Superior temporal gyrus (tissue), 1 donor: Measurements from ENCODE around the gene CDK6.

Experiments used
- DNase-seq: peaks from one replicate; pipeline ENCODE4 v3.0.0-alpha.2; 2016; ENCODE audit errors: extremely low spot score

CDK6 gene

DNA sequence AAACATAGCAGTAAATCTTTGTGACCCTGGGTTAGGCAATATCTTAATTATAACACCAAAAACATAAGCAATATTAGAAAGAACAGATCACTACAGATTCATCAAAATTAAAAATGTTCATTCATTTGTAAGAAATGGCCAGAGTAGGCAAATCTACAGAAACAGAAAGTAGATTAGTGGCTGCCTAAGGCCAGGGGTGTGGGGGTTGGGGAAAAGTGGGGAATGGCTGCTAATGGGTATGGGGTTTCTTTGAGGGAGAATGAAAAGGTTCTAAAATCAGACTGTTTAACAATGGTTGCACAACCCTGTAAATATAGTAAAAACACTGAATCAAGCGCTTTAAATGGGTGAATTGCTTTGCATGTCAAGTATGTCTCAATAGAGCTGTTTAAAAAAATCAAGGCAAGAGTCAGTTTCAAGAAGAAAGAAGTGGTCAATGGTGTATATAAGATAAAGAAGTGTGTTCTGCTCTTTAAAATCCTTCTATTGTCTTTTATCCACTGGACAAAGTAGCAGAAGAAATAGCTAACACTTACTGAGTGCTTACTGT, 42.6 kb downstream of the CDK6 start:
- no peak for DNase-seq

GRCh38 chr7:92790992-92791391, 45.4 kb downstream of the CDK6 start:
- DNase-seq = peak; percentile 47

DNA sequence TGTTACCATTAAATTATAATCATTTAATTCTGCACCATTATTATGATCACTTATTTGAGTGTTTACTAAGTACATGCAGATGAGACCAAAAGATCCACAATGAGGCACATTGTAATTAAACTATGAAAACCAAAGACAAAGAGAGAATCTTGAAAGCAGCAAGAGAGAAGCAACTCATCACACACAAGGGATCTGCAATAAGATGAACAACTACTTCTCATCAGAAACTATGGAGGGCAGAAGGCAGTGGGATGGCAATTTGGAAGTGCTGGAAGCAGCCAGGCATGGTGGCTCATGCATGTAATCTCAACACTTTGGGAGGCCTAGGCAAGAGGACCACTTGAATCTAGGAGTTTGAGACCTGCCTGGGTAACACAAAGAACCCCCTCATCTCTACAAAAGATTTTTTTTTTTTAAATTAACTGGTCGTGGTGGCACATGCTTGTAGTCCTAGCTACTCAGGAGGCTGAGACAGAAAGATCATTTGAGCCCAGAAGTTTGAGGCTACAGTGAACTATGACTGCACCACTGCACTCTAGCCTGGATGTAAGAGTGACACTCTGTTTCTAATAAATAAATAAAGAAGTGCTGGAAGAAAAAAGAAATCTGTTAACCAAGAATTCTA, 47.7 kb downstream of the CDK6 start:
- no peak for DNase-seq

DNA sequence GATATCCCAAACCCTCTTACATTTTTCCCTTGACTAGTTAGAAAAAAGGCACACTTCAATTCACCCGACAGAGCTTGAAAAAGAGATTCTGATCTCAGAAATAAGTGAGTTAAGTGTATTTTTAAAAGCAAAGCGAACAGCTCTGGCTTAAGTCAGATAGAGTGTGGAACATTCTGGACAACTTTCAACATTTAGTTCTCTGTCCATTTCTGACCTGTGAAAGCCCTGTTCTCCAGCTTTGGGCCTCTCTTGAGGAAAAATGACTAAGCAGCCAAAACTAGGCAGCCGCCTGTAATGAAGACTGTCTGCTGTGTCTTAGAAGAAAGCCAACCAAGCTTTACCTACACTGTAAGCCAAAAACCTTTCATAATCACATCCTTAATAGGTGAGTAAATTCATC, 50.5 kb downstream of the CDK6 start:
- DNase-seq = no peak

GRCh38 chr7:92784935-92785334, 51.4 kb downstream of the CDK6 start:
- DNase-seq = no peak

GRCh38 chr7:92783260-92784201, 52.8 kb downstream of the CDK6 start:
- no peak for DNase-seq

- no peak for DNase-seq
Measured at GRCh38 chr7:92782855-92783254, 53.5 kb downstream of the CDK6 start.

- no peak for DNase-seq
Measured at GRCh38 chr7:92782236-92782635, 54.1 kb downstream of the CDK6 start.

- DNase-seq = peak; percentile 89
Measured at GRCh38 chr7:92781117-92781720, 55.2 kb downstream of the CDK6 start.

DNA sequence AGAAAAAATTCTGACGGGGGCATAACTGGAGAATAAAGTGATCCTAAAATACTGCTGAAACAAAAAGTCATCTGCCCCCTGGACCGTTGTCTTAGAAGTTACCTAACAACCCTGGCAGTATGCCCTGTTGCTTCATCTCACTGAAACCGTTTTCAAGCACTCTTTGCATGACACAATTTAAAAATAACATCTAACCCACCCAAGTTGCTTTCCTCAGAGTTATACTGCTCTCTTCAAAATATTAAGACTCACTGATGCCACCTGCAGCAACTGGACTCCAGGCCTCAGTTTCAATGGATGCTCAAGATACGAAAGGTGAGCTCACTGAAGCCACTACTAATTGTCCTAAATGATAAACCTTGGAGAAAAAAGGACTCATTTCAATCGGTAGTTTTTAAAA, 57.4 kb downstream of the CDK6 start:
- DNase-seq = no peak

GRCh38 chr7:92777993-92778392, 58.4 kb downstream of the CDK6 start:
- no peak for DNase-seq

GRCh38 chr7:92773808-92774207, 62.6 kb downstream of the CDK6 start:
- no peak for DNase-seq

DNA sequence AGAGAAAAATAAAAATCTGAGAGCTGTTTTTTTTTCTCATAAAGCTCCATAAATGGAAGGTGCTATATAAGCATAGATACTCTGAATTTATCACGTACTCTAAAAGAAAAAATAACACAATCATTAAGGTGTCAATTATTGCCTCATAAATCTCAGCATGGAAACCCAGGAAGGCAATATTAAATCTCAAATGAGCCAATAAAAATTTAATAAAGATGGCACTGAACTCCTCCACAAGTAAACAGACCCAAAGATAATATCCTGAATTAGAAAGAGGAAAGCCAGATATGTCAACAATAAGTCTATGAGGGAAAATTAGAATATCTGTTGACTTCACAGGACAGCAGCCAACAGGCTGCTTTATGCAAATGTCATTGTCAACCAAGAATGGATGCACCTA, 66.5 kb downstream of the CDK6 start:
- no peak for DNase-seq

DNA sequence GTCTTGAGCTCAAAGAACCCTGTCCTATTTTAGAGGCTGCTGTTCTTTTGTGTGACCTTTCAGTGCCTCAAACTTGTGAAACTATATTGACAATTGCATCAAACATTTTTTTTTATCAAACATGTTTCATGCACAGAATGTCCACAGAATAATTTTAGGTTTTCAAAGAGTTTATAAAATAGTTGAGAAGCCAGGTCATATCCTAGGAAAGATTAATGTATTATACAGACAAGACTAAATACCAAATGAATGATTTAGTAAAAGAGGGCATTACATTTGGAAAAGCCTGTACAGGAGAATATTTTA, 67.0 kb downstream of the CDK6 start:
- DNase-seq = peak; percentile 35

- DNase-seq = peak; percentile 72
Measured at GRCh38 chr7:92768501-92769393, 67.6 kb downstream of the CDK6 start.

GRCh38 chr7:92767437-92767836, 68.9 kb downstream of the CDK6 start:
- DNase-seq = no peak

GRCh38 chr7:92766461-92767003, 69.8 kb downstream of the CDK6 start:
- DNase-seq = peak; percentile 76

DNA sequence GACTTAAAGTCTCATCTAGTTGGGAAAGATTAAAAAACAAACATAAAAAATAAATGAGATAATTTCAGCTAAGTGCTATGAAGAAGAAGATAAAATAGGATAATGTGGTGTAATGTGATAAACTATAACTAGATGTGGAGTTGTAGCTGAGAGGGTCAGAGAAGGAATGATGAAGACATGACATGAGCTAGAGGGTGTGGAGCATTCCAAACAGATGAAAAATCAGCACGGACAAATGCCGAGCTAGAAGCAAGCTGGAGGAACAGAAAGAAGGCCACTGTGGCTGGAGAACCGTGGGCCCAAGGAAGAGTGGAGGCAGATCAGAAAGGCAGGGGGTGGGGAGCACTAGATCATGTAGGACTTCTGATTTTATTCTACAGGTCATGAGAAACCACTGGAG, 70.6 kb downstream of the CDK6 start:
- DNase-seq = no peak

GRCh38 chr7:92763636-92764423, 72.5 kb downstream of the CDK6 start:
- DNase-seq = no peak

DNA sequence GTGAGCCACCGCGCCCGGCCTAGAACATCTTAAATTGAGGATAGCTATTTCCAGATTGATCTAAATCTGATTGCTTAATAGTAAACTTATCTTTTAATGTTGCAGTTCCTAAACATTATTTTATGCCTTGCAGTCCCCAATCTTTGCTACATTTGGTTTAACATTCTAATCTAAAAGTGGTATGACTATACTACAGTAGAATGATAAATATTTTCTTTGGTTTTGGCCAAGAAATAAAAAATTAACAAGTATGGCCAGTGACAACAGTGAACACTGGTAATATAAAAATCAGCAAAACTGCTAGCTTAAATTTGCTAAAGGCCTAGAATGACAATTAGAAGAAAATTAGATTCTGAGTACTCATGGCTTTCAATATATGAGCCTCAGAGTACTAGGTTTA, 73.5 kb downstream of the CDK6 start:
- DNase-seq = no peak
